Osteocyte (in vitro differentiated cells): ENCODE measurements around the gene PRR27. TPM values are rescaled to one million over a fixed set of nuclear protein-coding genes. Genes with fewer than 3 reads are reported as not detected.
"Not testable (repeated sequence)": the region's sequence is repeated elsewhere in the genome, so short reads cannot be mapped to it uniquely, and the experiment has no call there.

Source experiments
- DNase-seq: peaks from one replicate; pipeline ENCODE4 v3.0.0; 2021; ENCODE audit warnings: mixed read lengths; ENCODE audit not compliant: unreplicated experiment; ENCODE audit errors: extremely low spot score
- H3K27ac Mint-ChIP-seq: one replicate; pipeline ENCODE4 v1.8.0; 2021; ENCODE audit warnings: mild to moderate bottlenecking, mixed read lengths; ENCODE audit not compliant: unreplicated experiment
- H3K27me3 Mint-ChIP-seq: one replicate; pipeline ENCODE4 v1.8.0; 2021; ENCODE audit warnings: mixed read lengths; ENCODE audit not compliant: unreplicated experiment
- H3K36me3 Mint-ChIP-seq: one replicate; pipeline ENCODE4 v1.8.0; 2021; ENCODE audit warnings: mixed read lengths; ENCODE audit not compliant: unreplicated experiment
- H3K4me1 Mint-ChIP-seq: one replicate; pipeline ENCODE4 v1.8.0; 2021; ENCODE audit warnings: mixed read lengths; ENCODE audit not compliant: unreplicated experiment
- H3K4me3 Mint-ChIP-seq: one replicate; pipeline ENCODE4 v1.8.0; 2021; ENCODE audit warnings: mild to moderate bottlenecking, moderate library complexity, mixed read lengths; ENCODE audit not compliant: unreplicated experiment
- H3K9me3 Mint-ChIP-seq: one replicate; pipeline ENCODE4 v1.8.0; 2021; ENCODE audit warnings: mixed read lengths; ENCODE audit not compliant: unreplicated experiment
- CTCF ChIP-seq: fragments of 200-600 bp; sonication (generic); IDR thresholded peaks from 2 replicates; pipeline ENCODE4 v1.5.0; 2021; ENCODE audit warnings: antibody characterized with exemption, mild to moderate bottlenecking, moderate library complexity
- total RNA-seq: library from RNA; stranded (reverse); gene quantifications from 2 replicates; pipeline ENCODE4 v1.2.1, GENCODE V29; 2021

Gene PRR27
- total RNA-seq, 1 donor from 2014 or later, result not detected

- Mint-ChIP-seq H3K9me3 (no peaks in the 10 kb centered on the region), H3K27ac (no peak overlapping the region), H3K4me3 (no peak overlapping the region), H3K27me3 (peaks cover 6% of the 10 kb centered on the region), H3K36me3 (no peaks in the 10 kb centered on the region), H3K4me1 (no peaks in the 10 kb centered on the region)
- no peak for TF ChIP-seq CTCF
- no peak for DNase-seq
These were observed 38.9 kb downstream of the PRR27 start for GRCh38 chr4:70192895-70193294.

- no peak within 1 kb of the TSS for H3K4me3 Mint-ChIP-seq
- no peak for TF ChIP-seq CTCF
- H3K27ac Mint-ChIP-seq, result no peak within 1 kb of the TSS
- peaks cover 5% of the 10 kb centered on the region for H3K27me3 Mint-ChIP-seq
- DNase-seq, result no peak
- no peaks in the 10 kb centered on the region for H3K4me1 Mint-ChIP-seq
- H3K36me3 Mint-ChIP-seq, result no peaks in the 10 kb centered on the region
- H3K9me3 Mint-ChIP-seq, result no peaks in the 10 kb centered on the region
These were observed 41.4 kb downstream of the PRR27 start, which contains the start of gene ODAM for GRCh38 chr4:70195425-70195824. TSS of gene ODAM (plus strand) at chr4:70195725. CDS start at chr4:70196544, 819 bp downstream.

- no peaks in the 10 kb centered on the region for H3K27me3 Mint-ChIP-seq
- no peaks in the 10 kb centered on the region for H3K9me3 Mint-ChIP-seq
- DNase-seq, result no peak
- no peak overlapping the region for H3K27ac Mint-ChIP-seq
- TF ChIP-seq CTCF, result no peak
- no peak overlapping the region for H3K4me3 Mint-ChIP-seq
- no peaks in the 10 kb centered on the region for H3K36me3 Mint-ChIP-seq
- H3K4me1 Mint-ChIP-seq, result no peaks in the 10 kb centered on the region
These were observed 42.8 kb downstream of the PRR27 start for GRCh38 chr4:70196857-70197256.

- TF ChIP-seq CTCF, result no peak
- Mint-ChIP-seq H3K27ac (no peak overlapping the region), H3K4me3 (no peak overlapping the region), H3K27me3 (peaks cover 3% of the 10 kb centered on the region), H3K9me3 (no peaks in the 10 kb centered on the region), H3K4me1 (no peaks in the 10 kb centered on the region), H3K36me3 (no peaks in the 10 kb centered on the region)
- no peak for DNase-seq
These were observed 43.8 kb downstream of the PRR27 start for GRCh38 chr4:70197842-70198241.

- Mint-ChIP-seq H3K27ac (no peak overlapping the region), H3K9me3 (no peaks in the 10 kb centered on the region)
These were observed 49.6 kb downstream of the PRR27 start for GRCh38 chr4:70203601-70204000.

GRCh38 chr4:70212752-70213151 is 58.7 kb downstream of the PRR27 start:
- not testable (repeated sequence) for H3K4me1 Mint-ChIP-seq, H3K9me3 Mint-ChIP-seq, H3K36me3 Mint-ChIP-seq, H3K27ac Mint-ChIP-seq, H3K27me3 Mint-ChIP-seq, DNase-seq, H3K4me3 Mint-ChIP-seq

More at GRCh38 chr4:70203601-70204000, 49.6 kb downstream of the PRR27 start:
- no peaks in the 10 kb centered on the region for H3K36me3 Mint-ChIP-seq
- no peaks in the 10 kb centered on the region for H3K4me1 Mint-ChIP-seq
- DNase-seq, result no peak
- no peak overlapping the region for H3K4me3 Mint-ChIP-seq
- no peak for TF ChIP-seq CTCF
- peaks cover 6% of the 10 kb centered on the region for H3K27me3 Mint-ChIP-seq
